GM23338 (cell line): ENCODE measurements around the gene TMEM151B. TPM values are rescaled to one million over a fixed set of nuclear protein-coding genes. Genes with fewer than 3 reads are reported as not detected.
A peak's percentile ranks its signal among the peaks of the same experiment; 100 is the strongest.

Experiments
- ATAC-seq: fragments of 200-7000 bp; cut with Tn5 transposase; 3 replicates; pipeline ENCODE4 v1.9.1; 2020
- DNase-seq: peaks from one replicate; pipeline ENCODE4 v3.0.0-alpha.2; 2015; ENCODE audit warnings: low spot score
- H2AFZ ChIP-seq: fragments of 200-600 bp; sonication (generic); 2 replicates; pipeline ENCODE4 v1.8.0; 2016; ENCODE audit warnings: antibody characterized with exemption, mild to moderate bottlenecking, moderate library complexity
- H3F3A ChIP-seq: fragments of 200-600 bp; sonication (generic); replicated peaks from 2 replicates; pipeline ENCODE4 v1.8.0; 2017; ENCODE audit warnings: antibody characterized with exemption, mixed run types, low read depth
- H3K27ac ChIP-seq: fragments of 200-600 bp; sonication (generic); 2 replicates; pipeline ENCODE4 v1.6.1; 2016; ENCODE audit warnings: low read depth
- H3K27me3 ChIP-seq: fragments of 200-600 bp; sonication (generic); 2 replicates; pipeline ENCODE4 v1.8.0; 2016; ENCODE audit warnings: mild to moderate bottlenecking, mixed run types, moderate library complexity; ENCODE audit not compliant: insufficient read depth
- H3K36me3 ChIP-seq: fragments of 200-600 bp; sonication (generic); 2 replicates; pipeline ENCODE4 v1.8.0; 2016; ENCODE audit warnings: mild to moderate bottlenecking; ENCODE audit not compliant: insufficient read depth
- H3K4me1 ChIP-seq: fragments of 200-600 bp; sonication (generic); 2 replicates; pipeline ENCODE4 v1.8.0; 2016; ENCODE audit warnings: mild to moderate bottlenecking, moderate library complexity; ENCODE audit not compliant: insufficient read depth
- H3K4me2 ChIP-seq: fragments of 200-600 bp; sonication (generic); 2 replicates; pipeline ENCODE4 v1.7.1; 2017; ENCODE audit warnings: mixed run types
- H3K4me3 ChIP-seq: fragments of 200-600 bp; sonication (generic); 2 replicates; pipeline ENCODE4 v1.6.1; 2016; ENCODE audit warnings: mixed run types
- H3K79me2 ChIP-seq: fragments of 200-600 bp; sonication (generic); replicated peaks from 2 replicates; pipeline ENCODE4 v1.8.0; 2017; ENCODE audit warnings: mild to moderate bottlenecking; ENCODE audit not compliant: insufficient read depth
- H3K9me2 ChIP-seq: fragments of 200-600 bp; sonication (generic); 2 replicates; pipeline ENCODE4 v1.8.0; 2017; ENCODE audit not compliant: insufficient read depth
- H4K20me1 ChIP-seq: fragments of 200-600 bp; sonication (generic); replicated peaks from 2 replicates; pipeline ENCODE4 v1.8.0; 2017; ENCODE audit warnings: mild to moderate bottlenecking; ENCODE audit not compliant: insufficient read depth
- H3K27ac Mint-ChIP-seq: 2 replicates; pipeline ENCODE4 v1.8.0; 2020; ENCODE audit warnings: inconsistent platforms, mild to moderate bottlenecking, moderate library complexity, mixed read lengths
- H3K27me3 Mint-ChIP-seq: 3 replicates; pipeline ENCODE4 v1.8.0; 2022; ENCODE audit warnings: low read depth, mild to moderate bottlenecking, moderate library complexity, mixed read lengths, inconsistent platforms; ENCODE audit not compliant: insufficient read depth, poor library complexity
- H3K36me3 Mint-ChIP-seq: 3 replicates; pipeline ENCODE4 v1.8.0; 2021; ENCODE audit warnings: low read depth, mild to moderate bottlenecking, inconsistent platforms, moderate library complexity, mixed read lengths
- H3K4me1 Mint-ChIP-seq: 3 replicates; pipeline ENCODE4 v1.8.0; 2020; ENCODE audit warnings: mild to moderate bottlenecking, inconsistent platforms, mixed read lengths
- H3K4me3 Mint-ChIP-seq: 3 replicates; pipeline ENCODE4 v1.8.0; 2021; ENCODE audit warnings: moderate library complexity, mild to moderate bottlenecking, inconsistent platforms, mixed read lengths
- H3K9me3 Mint-ChIP-seq: 3 replicates; pipeline ENCODE4 v1.8.0; 2020; ENCODE audit warnings: moderate library complexity, mild to moderate bottlenecking, inconsistent platforms, mixed read lengths
- CREB1 ChIP-seq: fragments of 250-450 bp; sonication (Bioruptor Pico); IDR thresholded peaks from 2 replicates; pipeline ENCODE4 v1.5.0; 2020; ENCODE audit warnings: low read depth, mild to moderate bottlenecking, moderate library complexity
- EZH2 ChIP-seq: fragments of 200-600 bp; sonication (generic); IDR thresholded peaks from one replicate; pipeline ENCODE4 v1.8.0; 2017; ENCODE audit warnings: antibody characterized with exemption, mild to moderate bottlenecking, low read depth; ENCODE audit not compliant: unreplicated experiment
- EZH2phosphoT487 ChIP-seq: fragments of 200-600 bp; sonication (generic); IDR thresholded peaks from one replicate; pipeline ENCODE4 v1.8.1; 2018; ENCODE audit warnings: antibody characterized with exemption; ENCODE audit not compliant: unreplicated experiment
- NANOG ChIP-seq: IDR thresholded peaks from 2 replicates; pipeline ENCODE4 v1.6.1; 2016; ENCODE audit warnings: antibody characterized with exemption, borderline replicate concordance
- POLR2AphosphoS5 ChIP-seq: IDR thresholded peaks from 2 replicates; pipeline ENCODE4 v1.6.1; 2016; ENCODE audit warnings: antibody characterized with exemption, low read depth
- STAT1 ChIP-seq: IDR thresholded peaks from one replicate; pipeline ENCODE4 v1.6.1; 2016; ENCODE audit warnings: antibody characterized with exemption; ENCODE audit not compliant: unreplicated experiment
- ZNF331 ChIP-seq: fragments of 250-450 bp; sonication (Bioruptor Pico); IDR thresholded peaks from 2 replicates; pipeline ENCODE4 v1.5.0; 2020; ENCODE audit warnings: low read depth, mild to moderate bottlenecking, moderate library complexity
- polyA plus RNA-seq: library from polyadenylated mRNA; unstranded; fragments of >200 nt; fragmentation: Nextera tagmentation; extraction: Ambion mirVana; gene quantifications from 2 replicates; pipeline ENCODE4 v1.2.1, GENCODE V29; 2016
- total RNA-seq: library from RNA; depleted of rRNA; stranded (reverse); fragments of >200 nt; shearing (Covaris generic); gene quantifications from 2 replicates; pipeline ENCODE4 v1.2.3, GENCODE V29; 2014
- TF ChIP-seq, protein P1 (sequence below): IDR thresholded peaks from 2 replicates; pipeline ENCODE4 v1.6.1; 2016; ENCODE audit warnings: antibody characterized with exemption
- TF ChIP-seq, protein P2 (sequence below): fragments of 250-450 bp; sonication (Bioruptor Pico); IDR thresholded peaks from 2 replicates; pipeline ENCODE4 v1.5.0; 2020; ENCODE audit warnings: mild to moderate bottlenecking, moderate library complexity

TMEM151B gene
- total and polyA plus RNA-seq, 2 experiments from 2014 or later = 0.91 to 14.6 TPM

DNA sequence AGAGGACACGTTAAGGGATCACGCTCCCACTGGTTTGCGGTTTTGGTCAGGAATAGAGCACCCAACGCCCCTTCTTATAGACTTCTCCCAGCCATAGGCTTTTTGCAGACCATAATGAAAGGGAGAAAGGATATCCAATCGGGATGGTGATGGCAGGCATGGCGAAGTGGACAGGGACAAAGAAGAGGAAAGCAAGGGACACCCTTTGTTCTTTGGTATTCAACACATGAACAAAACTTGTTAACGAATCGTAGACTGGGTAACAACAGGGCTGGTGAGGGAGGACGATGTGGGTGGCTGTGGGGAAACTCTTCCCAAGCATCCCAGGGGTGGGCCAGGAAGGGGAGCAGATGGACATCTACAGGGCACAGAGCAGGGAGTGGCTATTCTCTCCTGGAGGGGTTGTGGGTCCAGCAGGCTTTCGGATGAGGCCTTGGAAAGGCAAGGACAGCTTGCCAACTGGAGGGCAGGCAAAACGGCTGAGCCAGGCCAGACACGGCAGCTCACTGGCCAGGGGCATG, 24.8 kb upstream of the TMEM151B start:
- Histone ChIP-seq H3K9me2 (no peaks in the 10 kb centered on the region), H4K20me1 (peaks cover 33% of the 10 kb centered on the region), H3F3A (peaks cover 43% of the 10 kb centered on the region), H3K79me2 (peaks cover 40% of the 10 kb centered on the region), H3K36me3 (peaks cover 26% of the 10 kb centered on the region), H2AFZ (peak overlapping the region; percentile 90), H3K4me2 (peak overlapping the region; percentile 87), H3K4me1 (peaks cover 25% of the 10 kb centered on the region), H3K27me3 (no peaks in the 10 kb centered on the region), H3K27ac (peak overlapping the region; percentile 69; the same call in 1 of the 2 replicates), H3K4me3 (peak overlapping the region; percentile 100)
- TF ChIP-seq, protein P1, sequence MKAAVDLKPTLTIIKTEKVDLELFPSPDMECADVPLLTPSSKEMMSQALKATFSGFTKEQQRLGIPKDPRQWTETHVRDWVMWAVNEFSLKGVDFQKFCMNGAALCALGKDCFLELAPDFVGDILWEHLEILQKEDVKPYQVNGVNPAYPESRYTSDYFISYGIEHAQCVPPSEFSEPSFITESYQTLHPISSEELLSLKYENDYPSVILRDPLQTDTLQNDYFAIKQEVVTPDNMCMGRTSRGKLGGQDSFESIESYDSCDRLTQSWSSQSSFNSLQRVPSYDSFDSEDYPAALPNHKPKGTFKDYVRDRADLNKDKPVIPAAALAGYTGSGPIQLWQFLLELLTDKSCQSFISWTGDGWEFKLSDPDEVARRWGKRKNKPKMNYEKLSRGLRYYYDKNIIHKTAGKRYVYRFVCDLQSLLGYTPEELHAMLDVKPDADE = no peak
- TF ChIP-seq CREB1 (no peak), POLR2AphosphoS5 (no peak), NANOG (no peak), STAT1 (no peak), EZH2 (no peak), EZH2phosphoT487 (no peak), ZNF331 (CRISPR knock-in tag) (no peak)
- TF ChIP-seq, protein P2, sequence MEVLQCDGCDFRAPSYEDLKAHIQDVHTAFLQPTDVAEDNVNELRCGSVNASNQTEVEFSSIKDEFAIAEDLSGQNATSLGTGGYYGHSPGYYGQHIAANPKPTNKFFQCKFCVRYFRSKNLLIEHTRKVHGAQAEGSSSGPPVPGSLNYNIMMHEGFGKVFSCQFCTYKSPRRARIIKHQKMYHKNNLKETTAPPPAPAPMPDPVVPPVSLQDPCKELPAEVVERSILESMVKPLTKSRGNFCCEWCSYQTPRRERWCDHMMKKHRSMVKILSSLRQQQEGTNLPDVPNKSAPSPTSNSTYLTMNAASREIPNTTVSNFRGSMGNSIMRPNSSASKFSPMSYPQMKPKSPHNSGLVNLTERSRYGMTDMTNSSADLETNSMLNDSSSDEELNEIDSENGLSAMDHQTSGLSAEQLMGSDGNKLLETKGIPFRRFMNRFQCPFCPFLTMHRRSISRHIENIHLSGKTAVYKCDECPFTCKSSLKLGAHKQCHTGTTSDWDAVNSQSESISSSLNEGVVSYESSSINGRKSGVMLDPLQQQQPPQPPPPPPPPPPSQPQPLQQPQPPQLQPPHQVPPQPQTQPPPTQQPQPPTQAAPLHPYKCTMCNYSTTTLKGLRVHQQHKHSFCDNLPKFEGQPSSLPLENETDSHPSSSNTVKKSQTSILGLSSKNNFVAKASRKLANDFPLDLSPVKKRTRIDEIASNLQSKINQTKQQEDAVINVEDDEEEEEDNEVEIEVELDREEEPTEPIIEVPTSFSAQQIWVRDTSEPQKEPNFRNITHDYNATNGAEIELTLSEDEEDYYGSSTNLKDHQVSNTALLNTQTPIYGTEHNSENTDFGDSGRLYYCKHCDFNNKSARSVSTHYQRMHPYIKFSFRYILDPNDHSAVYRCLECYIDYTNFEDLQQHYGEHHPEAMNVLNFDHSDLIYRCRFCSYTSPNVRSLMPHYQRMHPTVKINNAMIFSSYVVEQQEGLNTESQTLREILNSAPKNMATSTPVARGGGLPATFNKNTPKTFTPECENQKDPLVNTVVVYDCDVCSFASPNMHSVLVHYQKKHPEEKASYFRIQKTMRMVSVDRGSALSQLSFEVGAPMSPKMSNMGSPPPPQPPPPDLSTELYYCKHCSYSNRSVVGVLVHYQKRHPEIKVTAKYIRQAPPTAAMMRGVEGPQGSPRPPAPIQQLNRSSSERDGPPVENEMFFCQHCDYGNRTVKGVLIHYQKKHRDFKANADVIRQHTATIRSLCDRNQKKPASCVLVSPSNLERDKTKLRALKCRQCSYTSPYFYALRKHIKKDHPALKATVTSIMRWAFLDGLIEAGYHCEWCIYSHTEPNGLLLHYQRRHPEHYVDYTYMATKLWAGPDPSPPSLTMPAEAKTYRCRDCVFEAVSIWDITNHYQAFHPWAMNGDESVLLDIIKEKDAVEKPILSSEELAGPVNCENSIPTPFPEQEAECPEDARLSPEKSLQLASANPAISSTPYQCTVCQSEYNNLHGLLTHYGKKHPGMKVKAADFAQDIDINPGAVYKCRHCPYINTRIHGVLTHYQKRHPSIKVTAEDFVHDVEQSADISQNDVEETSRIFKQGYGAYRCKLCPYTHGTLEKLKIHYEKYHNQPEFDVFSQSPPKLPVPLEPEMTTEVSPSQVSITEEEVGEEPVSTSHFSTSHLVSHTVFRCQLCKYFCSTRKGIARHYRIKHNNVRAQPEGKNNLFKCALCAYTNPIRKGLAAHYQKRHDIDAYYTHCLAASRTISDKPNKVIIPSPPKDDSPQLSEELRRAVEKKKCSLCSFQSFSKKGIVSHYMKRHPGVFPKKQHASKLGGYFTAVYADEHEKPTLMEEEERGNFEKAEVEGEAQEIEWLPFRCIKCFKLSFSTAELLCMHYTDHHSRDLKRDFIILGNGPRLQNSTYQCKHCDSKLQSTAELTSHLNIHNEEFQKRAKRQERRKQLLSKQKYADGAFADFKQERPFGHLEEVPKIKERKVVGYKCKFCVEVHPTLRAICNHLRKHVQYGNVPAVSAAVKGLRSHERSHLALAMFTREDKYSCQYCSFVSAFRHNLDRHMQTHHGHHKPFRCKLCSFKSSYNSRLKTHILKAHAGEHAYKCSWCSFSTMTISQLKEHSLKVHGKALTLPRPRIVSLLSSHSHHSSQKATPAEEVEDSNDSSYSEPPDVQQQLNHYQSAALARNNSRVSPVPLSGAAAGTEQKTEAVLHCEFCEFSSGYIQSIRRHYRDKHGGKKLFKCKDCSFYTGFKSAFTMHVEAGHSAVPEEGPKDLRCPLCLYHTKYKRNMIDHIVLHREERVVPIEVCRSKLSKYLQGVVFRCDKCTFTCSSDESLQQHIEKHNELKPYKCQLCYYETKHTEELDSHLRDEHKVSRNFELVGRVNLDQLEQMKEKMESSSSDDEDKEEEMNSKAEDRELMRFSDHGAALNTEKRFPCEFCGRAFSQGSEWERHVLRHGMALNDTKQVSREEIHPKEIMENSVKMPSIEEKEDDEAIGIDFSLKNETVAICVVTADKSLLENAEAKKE (CRISPR knock-in tag) = no peak
- H3K9me3 Mint-ChIP-seq = peaks cover 13% of the 10 kb centered on the region
- DNase-seq (no peak), ATAC-seq (no peak)
- peak overlapping the region; percentile 22 for H3K27ac Mint-ChIP-seq
- H3K27me3 Mint-ChIP-seq = peaks cover 63% of the 10 kb centered on the region
- peaks cover 35% of the 10 kb centered on the region for H3K36me3 Mint-ChIP-seq
- H3K4me1 Mint-ChIP-seq = peaks cover 31% of the 10 kb centered on the region
- peak overlapping the region; percentile 100 for H3K4me3 Mint-ChIP-seq
